Osteoblast (primary cell): Measurements from ENCODE around the gene CMSS1. TPM values are rescaled to one million over a fixed set of nuclear protein-coding genes. Genes with fewer than 3 reads are reported as not detected.
A peak's percentile ranks its signal among the peaks of the same experiment; 100 is the strongest.

Experiments
- DNase-seq: peaks from one replicate; pipeline ENCODE4 v3.0.0; 2011; ENCODE audit warnings: low spot score, mixed read lengths; ENCODE audit not compliant: insufficient read length; ENCODE audit errors: missing footprints
- H2AFZ ChIP-seq: 2 replicates; pipeline ENCODE4 v1.6.0; 2011; ENCODE audit warnings: mild to moderate bottlenecking, low read length
- H3K27ac ChIP-seq: 2 replicates; pipeline ENCODE4 v1.5.1; 2011; ENCODE audit warnings: mild to moderate bottlenecking, low read depth, low read length, moderate library complexity
- H3K27me3 ChIP-seq: 2 replicates; pipeline ENCODE4 v1.6.0; 2012; ENCODE audit warnings: mild to moderate bottlenecking, control low read depth, inconsistent platforms, low read length, moderate library complexity; ENCODE audit not compliant: insufficient read depth
- H3K36me3 ChIP-seq: 2 replicates; pipeline ENCODE4 v1.5.1; 2011; ENCODE audit warnings: mild to moderate bottlenecking, low read length, control low read depth, moderate library complexity; ENCODE audit not compliant: insufficient read depth
- H3K4me1 ChIP-seq: 2 replicates; pipeline ENCODE4 v1.5.1; 2011; ENCODE audit warnings: mild to moderate bottlenecking, low read length, control low read depth, moderate library complexity; ENCODE audit not compliant: insufficient read depth
- H3K4me2 ChIP-seq: 2 replicates; pipeline ENCODE4 v1.6.0; 2011; ENCODE audit warnings: mild to moderate bottlenecking, low read length; ENCODE audit not compliant: insufficient read depth
- H3K4me3 ChIP-seq: fragments of 200-600 bp; sonication (generic); 3 replicates; pipeline ENCODE4 v1.5.1; 2012; ENCODE audit warnings: mild to moderate bottlenecking, low read length, inconsistent platforms; ENCODE audit not compliant: insufficient read depth
- H3K79me2 ChIP-seq: 2 replicates; pipeline ENCODE4 v1.6.0; 2012; ENCODE audit warnings: mild to moderate bottlenecking, low read length, control low read depth, inconsistent platforms; ENCODE audit not compliant: insufficient read depth
- H3K9me3 ChIP-seq: 2 replicates; pipeline ENCODE4 v1.5.1; 2011; ENCODE audit warnings: low read depth, low read length, control low read depth
- H4K20me1 ChIP-seq: 2 replicates; pipeline ENCODE4 v1.6.0; 2012; ENCODE audit warnings: mild to moderate bottlenecking, low read length, control low read depth; ENCODE audit not compliant: insufficient read depth
- total RNA-seq: library from RNA; depleted of rRNA; stranded (reverse); fragments of >200 nt; gene quantifications from 2 replicates; pipeline ENCODE4 v1.2.3, GENCODE V29; 2012
- TF ChIP-seq, protein P1 (sequence below): IDR thresholded peaks from 2 replicates; pipeline ENCODE4 v1.5.1; 2011; ENCODE audit warnings: mild to moderate bottlenecking, low read depth, low read length, moderate library complexity; ENCODE audit errors: extremely low read depth

Gene CMSS1
- total RNA-seq, 1 donor: 15.9 TPM

DNA sequence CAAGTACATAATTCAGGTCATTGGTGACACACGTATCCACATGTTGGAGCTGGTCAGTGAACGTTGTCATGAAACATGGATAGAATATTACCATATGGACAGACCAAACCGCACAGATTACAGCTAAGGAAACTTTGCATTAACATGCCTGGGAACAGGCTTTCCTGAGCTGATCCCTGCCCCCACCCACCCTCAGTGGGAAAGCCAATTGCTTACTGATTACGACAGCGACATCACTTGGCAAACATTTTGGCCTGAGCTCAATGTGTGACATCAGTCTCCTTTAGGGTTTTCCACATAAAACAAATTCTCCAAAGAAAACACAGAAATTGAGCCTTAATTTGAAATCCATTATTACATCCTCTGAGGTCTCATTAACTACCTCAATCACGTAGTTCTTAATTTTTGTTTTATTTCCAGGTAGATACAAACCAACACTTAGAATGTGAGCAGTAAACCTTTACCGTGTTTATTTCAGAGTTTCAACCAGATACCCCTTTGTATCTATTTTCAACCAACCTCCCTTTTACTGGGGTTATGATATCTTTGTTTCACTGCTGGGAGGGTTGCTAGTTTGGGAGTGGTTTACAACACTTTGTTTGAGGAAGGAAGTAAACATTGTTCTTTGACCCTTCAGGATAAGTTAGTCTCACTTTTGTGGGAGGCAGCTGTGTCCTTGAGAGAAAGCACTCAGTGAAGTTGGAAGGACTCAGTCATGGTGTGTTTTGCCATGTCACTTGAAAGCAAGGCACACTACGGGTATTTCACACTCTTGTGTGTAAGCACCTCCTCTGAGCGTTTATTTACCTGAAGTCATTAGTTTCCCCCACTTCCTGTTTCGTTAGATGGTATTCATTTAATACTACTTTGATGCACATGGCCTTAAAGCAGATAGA is 103.1 kb downstream of the CMSS1 start:
- Histone ChIP-seq H3K4me2 (no peak overlapping the region), H4K20me1 (no peaks in the 10 kb centered on the region), H3K27me3 (no peaks in the 10 kb centered on the region), H3K4me1 (peaks cover 22% of the 10 kb centered on the region), H3K36me3 (no peaks in the 10 kb centered on the region), H3K9me3 (no peaks in the 10 kb centered on the region), H2AFZ (peak overlapping the region; percentile 37), H3K4me3 (no peak overlapping the region), H3K27ac (no peak overlapping the region), H3K79me2 (no peaks in the 10 kb centered on the region)
- DNase-seq: no peak
- TF ChIP-seq, protein P1, sequence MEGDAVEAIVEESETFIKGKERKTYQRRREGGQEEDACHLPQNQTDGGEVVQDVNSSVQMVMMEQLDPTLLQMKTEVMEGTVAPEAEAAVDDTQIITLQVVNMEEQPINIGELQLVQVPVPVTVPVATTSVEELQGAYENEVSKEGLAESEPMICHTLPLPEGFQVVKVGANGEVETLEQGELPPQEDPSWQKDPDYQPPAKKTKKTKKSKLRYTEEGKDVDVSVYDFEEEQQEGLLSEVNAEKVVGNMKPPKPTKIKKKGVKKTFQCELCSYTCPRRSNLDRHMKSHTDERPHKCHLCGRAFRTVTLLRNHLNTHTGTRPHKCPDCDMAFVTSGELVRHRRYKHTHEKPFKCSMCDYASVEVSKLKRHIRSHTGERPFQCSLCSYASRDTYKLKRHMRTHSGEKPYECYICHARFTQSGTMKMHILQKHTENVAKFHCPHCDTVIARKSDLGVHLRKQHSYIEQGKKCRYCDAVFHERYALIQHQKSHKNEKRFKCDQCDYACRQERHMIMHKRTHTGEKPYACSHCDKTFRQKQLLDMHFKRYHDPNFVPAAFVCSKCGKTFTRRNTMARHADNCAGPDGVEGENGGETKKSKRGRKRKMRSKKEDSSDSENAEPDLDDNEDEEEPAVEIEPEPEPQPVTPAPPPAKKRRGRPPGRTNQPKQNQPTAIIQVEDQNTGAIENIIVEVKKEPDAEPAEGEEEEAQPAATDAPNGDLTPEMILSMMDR: no peak

DNA sequence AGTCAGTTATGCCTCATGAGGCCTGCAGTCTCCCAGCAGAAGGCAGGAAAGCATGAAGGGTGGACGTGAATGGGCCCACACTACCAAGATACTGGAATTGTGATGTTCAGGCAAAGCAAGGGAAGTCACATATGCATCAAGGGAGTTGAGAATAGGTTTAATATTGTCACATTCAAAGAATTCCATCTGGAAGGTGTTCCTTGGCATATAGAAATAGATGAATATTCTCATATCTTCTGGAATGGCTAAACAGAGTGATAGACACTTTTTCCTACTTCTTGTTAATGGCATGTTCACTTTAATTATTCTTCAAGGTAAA is 103.7 kb downstream of the CMSS1 start:
- Histone ChIP-seq H3K36me3 (no peaks in the 10 kb centered on the region), H2AFZ (peak overlapping the region; percentile 37), H4K20me1 (no peaks in the 10 kb centered on the region), H3K27me3 (no peaks in the 10 kb centered on the region), H3K9me3 (no peaks in the 10 kb centered on the region), H3K4me2 (no peak overlapping the region), H3K27ac (no peak overlapping the region), H3K79me2 (no peaks in the 10 kb centered on the region), H3K4me3 (no peak overlapping the region), H3K4me1 (peaks cover 26% of the 10 kb centered on the region)
- DNase-seq: no peak
- TF ChIP-seq, protein P1: no peak

DNA sequence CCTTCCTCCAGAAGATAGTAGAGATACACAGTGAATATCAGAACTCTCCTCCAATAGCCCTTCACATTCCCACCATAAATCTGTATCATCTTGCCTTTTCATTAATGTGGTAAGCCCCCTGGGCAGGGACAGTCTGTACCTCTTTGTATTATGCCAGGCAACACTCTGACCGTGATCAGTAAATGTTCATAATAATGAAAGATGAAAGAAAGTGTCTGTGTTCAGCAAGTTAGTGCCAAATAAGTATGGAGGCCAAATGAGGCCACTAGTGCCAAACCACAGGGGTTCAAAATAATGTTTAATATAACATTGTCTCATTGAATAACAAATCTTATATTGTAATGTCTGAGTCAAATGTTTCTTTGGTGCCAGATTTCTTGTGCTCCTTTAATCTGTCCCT is 104.3 kb downstream of the CMSS1 start:
- H3K4me1 ChIP-seq: peaks cover 26% of the 10 kb centered on the region
- H3K4me2 ChIP-seq: no peak overlapping the region
- H3K9me3 ChIP-seq: no peaks in the 10 kb centered on the region
- H3K27me3 ChIP-seq: no peaks in the 10 kb centered on the region
- H3K4me3 ChIP-seq: no peak overlapping the region
- H3K36me3 ChIP-seq: no peaks in the 10 kb centered on the region
- no peak overlapping the region for H2AFZ ChIP-seq
- TF ChIP-seq, protein P1: no peak
- DNase-seq: no peak
- H3K27ac ChIP-seq: no peak overlapping the region
- H3K79me2 ChIP-seq: no peaks in the 10 kb centered on the region
- H4K20me1 ChIP-seq: no peaks in the 10 kb centered on the region

DNA sequence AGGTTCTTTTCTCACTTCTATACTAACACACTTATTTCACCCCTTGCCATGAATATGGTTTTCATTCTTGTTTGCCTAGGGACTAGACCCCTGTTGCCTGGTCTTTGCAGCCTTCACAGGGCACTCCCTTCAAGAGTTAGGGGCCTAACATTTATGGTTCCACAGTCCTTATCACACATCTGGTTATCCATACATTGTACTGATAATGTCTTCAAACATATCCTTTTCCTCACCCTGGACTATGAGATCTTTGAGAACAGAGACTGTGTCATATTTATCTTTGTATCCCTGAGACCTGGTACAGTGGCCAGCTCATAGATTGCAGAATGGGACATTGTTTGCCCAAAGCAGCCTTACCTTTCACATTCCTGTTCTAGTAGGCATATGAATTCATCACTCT is 106.2 kb downstream of the CMSS1 start:
- H3K79me2 ChIP-seq: no peaks in the 10 kb centered on the region
- no peak overlapping the region for H2AFZ ChIP-seq
- H3K9me3 ChIP-seq: no peaks in the 10 kb centered on the region
- no peak overlapping the region for H3K4me2 ChIP-seq
- H3K36me3 ChIP-seq: no peaks in the 10 kb centered on the region
- H3K27ac ChIP-seq: no peak overlapping the region
- no peak for DNase-seq
- H3K4me3 ChIP-seq: no peak overlapping the region
- no peaks in the 10 kb centered on the region for H4K20me1 ChIP-seq
- H3K27me3 ChIP-seq: no peaks in the 10 kb centered on the region
- peaks cover 26% of the 10 kb centered on the region for H3K4me1 ChIP-seq
- TF ChIP-seq, protein P1: no peak
